ENCODE results near the gene CABLES2. TPM values are rescaled to one million over a fixed set of nuclear protein-coding genes. Genes with fewer than 3 reads are reported as not detected.

Gene CABLES2
- total RNA-seq, 1 donor from 2014 or later: 10.7 TPM

- DNase-seq (ENCODE audit: low spot score): no peak
- intact Hi-C loops (cut with DNase I): no loop called here
Measured at GRCh38 chr20:62394248-62395245, 12.5 kb downstream of the CABLES2 start.

GRCh38 chr20:62393830-62394229 is 13.3 kb downstream of the CABLES2 start:
- no peak for DNase-seq (ENCODE audit: low spot score)
- intact Hi-C loops (cut with DNase I): no loop called here

- intact Hi-C loops (cut with DNase I): no loop called here
- DNase-seq (ENCODE audit: low spot score): no peak
Measured at GRCh38 chr20:62393335-62393665, 13.8 kb downstream of the CABLES2 start.

GRCh38 chr20:62392621-62393334 is 14.3 kb downstream of the CABLES2 start:
- intact Hi-C loops (cut with DNase I): no loop called here
- no peak for DNase-seq (ENCODE audit: low spot score)

DNA sequence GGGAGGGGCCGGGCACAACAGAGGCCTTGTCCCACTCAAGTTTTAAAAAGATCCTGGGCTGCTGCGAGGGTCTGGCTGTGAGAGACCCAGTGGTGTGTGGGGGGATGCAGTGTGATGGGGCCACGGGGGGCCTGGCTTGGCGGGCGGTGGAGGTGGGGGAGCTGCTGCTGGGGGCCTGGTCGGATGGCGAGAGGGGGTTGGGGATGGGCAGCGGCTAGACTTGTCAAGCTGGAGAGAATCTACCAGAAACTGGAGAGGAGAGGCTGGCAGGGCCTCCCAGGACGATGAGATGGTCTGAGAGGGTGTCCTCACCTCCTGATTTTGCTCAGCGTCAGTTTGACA is 15.0 kb downstream of the CABLES2 start:
- intact Hi-C loops (cut with DNase I): no loop called here
- DNase-seq (ENCODE audit: low spot score): no peak

- no peak for DNase-seq (ENCODE audit: low spot score)
- intact Hi-C loops (cut with DNase I): no loop called here
Measured at GRCh38 chr20:62391165-62392076, 15.7 kb downstream of the CABLES2 start.

- intact Hi-C loops (cut with DNase I): no loop called here
- no peak for DNase-seq (ENCODE audit: low spot score)
Measured at GRCh38 chr20:62390317-62391164, 16.5 kb downstream of the CABLES2 start.

DNA sequence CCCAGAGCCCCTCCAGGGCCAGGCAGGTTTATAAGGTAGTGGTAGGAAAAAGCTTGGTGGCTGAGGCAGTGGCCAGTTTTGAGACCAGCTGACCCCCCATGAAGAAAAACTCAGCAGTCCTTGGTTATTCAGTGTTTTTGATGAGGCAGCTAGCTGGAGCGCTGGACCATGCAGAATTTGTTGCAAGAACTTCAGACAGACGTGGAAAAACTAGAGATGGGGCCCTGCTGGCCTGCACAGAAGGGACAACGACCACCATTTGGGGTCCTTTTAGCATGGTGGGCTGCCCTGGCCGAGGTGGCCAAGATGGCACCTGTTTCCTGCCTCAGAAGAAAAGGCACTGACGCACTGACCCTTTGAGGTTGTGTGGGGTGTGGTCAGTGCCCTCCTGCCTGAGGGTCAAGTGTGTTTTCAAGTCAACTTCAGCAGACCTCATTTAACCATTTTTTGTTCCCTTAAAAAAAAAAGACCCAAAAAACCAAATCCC is 17.4 kb downstream of the CABLES2 start:
- no peak for DNase-seq (ENCODE audit: low spot score)
- intact Hi-C loops (cut with DNase I): loop anchor here (5.0 to 10.0 kb wide), 2 partner anchors 207 to 365 kb away; partner anchors contain the start of gene MTG2

DNA sequence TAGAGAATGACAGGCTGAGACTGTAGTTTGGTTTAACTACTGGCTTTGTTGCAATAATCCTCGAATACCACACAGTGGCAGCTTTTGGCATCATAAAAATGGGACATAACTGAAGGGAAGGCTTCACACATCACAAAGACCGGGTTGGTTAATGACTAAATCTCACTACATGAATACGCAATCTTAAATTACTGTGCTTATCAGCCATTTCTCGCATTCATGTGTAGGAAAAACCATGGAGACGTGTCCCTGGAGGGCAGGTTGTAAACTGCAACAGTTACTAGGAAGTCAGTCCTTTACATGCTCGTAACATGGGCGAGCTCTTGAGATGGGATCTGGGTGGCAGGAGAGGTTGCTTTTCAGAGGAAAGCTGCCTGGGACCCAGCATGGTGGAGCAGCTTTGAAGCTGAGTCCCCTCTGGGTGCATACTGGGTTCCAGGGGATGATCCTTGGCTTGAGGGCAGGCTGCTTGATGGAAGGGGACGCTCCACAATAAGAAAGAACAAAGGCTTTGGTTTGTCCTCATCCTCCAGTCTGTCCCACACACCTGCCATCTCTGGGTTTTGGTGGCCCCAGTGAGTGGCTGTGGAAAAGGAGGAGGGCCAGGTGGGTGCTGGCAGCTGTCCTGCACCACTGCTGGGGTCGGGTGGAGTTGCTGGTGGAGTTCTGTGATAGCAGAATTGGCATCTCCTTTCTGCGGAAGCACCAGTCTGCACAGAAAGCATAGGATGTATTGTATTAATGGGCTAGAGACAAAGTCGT is 18.1 kb downstream of the CABLES2 start:
- intact Hi-C loops (cut with DNase I): loop anchor here (5.0 to 10.0 kb wide), 2 partner anchors 207 to 364 kb away; partner anchors contain the start of gene MTG2
- no peak for DNase-seq (ENCODE audit: low spot score)

DNA sequence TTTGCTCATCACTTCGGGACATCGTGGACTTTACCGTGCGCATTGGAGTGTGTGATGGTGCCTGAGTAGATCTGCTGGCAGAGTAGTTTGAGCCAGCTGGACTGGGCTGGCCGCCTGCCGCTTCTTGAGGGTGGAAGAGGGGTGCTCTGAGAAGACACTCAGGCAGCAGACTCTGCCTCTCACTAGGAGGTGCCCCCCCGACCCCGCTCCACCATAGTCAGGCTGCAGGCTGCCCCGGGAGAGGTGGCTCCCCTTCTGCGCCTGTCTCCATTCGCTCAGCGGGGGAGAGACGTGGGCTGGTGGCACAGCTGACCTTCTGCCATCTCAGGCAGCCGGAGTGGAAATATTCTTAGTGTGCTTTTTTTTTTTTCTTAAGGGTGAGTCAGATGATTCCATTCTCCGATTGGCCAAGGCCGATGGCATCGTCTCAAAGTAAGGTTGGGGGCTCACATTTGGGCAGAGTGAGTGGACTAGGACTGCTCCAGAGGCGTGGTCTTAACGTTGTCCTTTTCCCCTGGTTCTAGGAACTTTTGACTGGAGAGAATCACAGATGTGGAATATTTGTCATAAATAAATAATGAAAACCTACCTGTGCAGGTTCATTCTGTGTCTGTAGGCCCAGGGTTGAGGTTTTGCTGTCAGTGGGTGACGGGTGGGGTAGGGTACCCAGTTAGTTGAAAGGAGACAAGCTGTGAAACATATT is 19.0 kb downstream of the CABLES2 start:
- intact Hi-C loops (cut with DNase I): loop anchor here (5.0 to 10.0 kb wide), 2 partner anchors 206 to 363 kb away; partner anchors contain the start of gene MTG2
- DNase-seq (ENCODE audit: low spot score): no peak

- no peak for DNase-seq (ENCODE audit: low spot score)
- intact Hi-C loops (cut with DNase I): loop anchor here (5.0 to 10.0 kb wide), 2 partner anchors 205 to 363 kb away; partner anchors contain the start of gene MTG2
Measured at GRCh38 chr20:62387219-62387913, 19.7 kb downstream of the CABLES2 start.

DNA sequence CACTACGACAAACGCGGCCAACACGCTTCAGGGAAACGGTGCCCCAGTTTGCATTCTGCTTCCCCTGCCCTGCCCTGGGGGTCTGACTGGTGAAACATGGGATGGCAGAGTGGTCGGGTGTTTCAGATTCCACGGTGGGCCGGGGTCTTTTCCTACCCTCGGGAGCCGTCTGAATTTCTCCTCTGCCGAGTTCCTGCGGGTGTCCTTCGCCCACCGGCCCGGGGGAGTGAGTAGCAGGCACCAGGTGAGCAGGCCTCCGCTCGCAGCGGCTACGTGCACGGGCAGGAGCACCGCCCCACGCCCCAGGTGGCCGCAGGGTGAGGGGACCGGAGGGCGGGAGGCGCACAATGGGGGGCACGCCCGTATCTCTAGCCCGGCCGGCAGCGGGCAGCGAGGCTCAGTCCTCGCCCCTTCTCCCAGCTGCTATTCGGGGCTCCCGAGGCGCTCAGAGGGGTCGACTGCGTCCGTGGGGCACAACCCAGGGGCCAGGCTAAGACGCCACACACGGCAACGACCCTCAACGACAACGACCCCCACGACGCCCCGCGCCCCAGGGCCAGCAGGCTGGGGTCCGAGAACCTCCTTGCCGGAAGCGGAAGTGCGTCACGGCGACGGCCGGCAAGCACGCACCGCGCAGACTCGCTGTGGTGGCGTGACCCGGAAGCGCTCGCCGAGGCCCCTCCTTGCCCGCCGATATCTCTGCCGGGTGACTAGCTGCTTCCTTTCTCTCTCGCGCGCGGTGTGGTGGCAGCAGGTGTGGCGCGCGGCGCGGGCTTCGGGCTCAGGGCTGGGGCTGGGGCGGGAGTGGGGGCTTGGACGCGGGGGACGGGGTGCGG is 20.5 kb downstream of the CABLES2 start, which contains the start of gene RPS21:
TSS of gene RPS21 (plus strand) at position 721 of the 836 bp plus-strand sequence. CDS start 236 bp downstream, outside the sequence.
- DNase-seq (ENCODE audit: low spot score): peak; percentile 96
- intact Hi-C loops (cut with DNase I): loop anchor here (5.0 to 10.0 kb wide), 2 partner anchors 204 to 362 kb away; partner anchors contain the start of gene MTG2

- intact Hi-C loops (cut with DNase I): loop anchor here (1.0 to 10.0 kb wide), 2 partner anchors 80 to 358 kb away; partner anchors contain the start of gene ADRM1
- no peak for DNase-seq (ENCODE audit: low spot score)
Measured at GRCh38 chr20:62382306-62383198, 24.5 kb downstream of the CABLES2 start.

- intact Hi-C loops (cut with DNase I): loop anchor here (1.0 to 10.0 kb wide), 3 partner anchors 17 to 357 kb away; partner anchors contain the start of gene ADRM1
- no peak for DNase-seq (ENCODE audit: low spot score)
Measured at GRCh38 chr20:62381842-62382241, 25.2 kb downstream of the CABLES2 start.

All from cardiac septum (tissue), 1 donor.